IMR-90 (cell line): Measurements from ENCODE around the gene PIPOX. TPM values are rescaled to one million over a fixed set of nuclear protein-coding genes. Genes with fewer than 3 reads are reported as not detected.

ENCODE experiments used
- polyA plus RNA-seq, 3 experiments: library from polyadenylated mRNA; depleted of rRNA; stranded (reverse); fragments of >200 nt; gene quantifications; 2 replicates each; pipeline ENCODE4 v1.2.3, GENCODE V29; 2012; ENCODE audit warnings: low replicate concordance in 1 of 3
- total RNA-seq: library from RNA; depleted of rRNA; stranded (reverse); fragments of >200 nt; gene quantifications from 2 replicates; pipeline ENCODE4 v1.2.3, GENCODE V29; 2012
- TF ChIP-seq, protein P1 (sequence below): conservative IDR thresholded peaks from 2 replicates; pipeline ENCODE4 v1.5.1; 2012; ENCODE audit warnings: mild to moderate bottlenecking, low read depth, low read length, improper control_type of control experiment

PIPOX gene
- total and polyA plus RNA-seq, 2 of the 4 experiments (the other 2 are of a cell fraction) = 0.43 to 1.3 TPM

DNA sequence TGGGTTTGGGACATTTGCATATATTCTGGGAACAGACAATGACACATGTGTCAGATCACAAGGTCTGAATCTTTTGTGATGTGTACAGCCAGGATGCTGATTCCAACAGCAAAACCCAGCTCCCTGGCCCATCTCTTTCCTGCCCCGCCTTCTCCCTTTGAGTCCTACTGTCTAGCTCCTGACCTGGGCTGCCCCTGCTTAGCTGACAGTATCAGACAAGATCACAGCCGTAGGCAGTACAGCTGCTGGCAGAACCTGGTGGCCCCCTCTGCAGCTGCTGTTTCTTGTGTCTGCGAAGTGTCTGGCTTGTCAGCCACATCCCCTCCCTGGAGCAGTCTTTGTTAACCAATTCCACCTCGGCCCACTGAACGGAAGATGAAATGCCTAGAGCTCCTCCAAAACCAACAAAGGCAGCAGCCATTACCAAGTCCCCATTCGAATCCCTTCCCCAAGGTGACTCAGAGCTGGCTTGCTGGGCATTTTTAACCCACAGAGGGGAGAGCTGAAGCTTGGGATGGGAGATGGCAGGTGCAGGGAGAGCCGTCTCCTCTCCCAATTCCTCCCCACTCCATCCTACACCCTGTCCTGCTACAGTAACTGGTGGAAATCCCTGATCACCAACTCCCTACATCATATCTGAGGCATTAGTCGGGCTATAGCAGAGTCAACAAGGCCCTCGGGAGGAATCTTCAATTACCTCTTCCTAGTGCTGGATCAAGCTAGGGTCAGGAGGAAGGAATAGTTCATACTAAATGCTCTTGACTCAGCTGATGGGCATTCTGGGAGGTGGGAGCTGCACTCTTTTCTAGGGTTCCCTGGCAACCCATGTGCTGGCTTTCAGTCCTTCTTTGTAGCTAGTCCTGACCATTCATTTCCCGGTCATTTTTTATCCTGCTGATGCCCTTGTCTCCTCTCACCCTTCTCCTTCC is 5.8 kb downstream of the PIPOX start (continued):
- TF ChIP-seq, protein P1, sequence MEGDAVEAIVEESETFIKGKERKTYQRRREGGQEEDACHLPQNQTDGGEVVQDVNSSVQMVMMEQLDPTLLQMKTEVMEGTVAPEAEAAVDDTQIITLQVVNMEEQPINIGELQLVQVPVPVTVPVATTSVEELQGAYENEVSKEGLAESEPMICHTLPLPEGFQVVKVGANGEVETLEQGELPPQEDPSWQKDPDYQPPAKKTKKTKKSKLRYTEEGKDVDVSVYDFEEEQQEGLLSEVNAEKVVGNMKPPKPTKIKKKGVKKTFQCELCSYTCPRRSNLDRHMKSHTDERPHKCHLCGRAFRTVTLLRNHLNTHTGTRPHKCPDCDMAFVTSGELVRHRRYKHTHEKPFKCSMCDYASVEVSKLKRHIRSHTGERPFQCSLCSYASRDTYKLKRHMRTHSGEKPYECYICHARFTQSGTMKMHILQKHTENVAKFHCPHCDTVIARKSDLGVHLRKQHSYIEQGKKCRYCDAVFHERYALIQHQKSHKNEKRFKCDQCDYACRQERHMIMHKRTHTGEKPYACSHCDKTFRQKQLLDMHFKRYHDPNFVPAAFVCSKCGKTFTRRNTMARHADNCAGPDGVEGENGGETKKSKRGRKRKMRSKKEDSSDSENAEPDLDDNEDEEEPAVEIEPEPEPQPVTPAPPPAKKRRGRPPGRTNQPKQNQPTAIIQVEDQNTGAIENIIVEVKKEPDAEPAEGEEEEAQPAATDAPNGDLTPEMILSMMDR = no peak
